Esophagus muscularis mucosa (tissue), 4 donors: Measurements from ENCODE around the gene DOCK3. TPM values are rescaled to one million over a fixed set of nuclear protein-coding genes. Genes with fewer than 3 reads are reported as not detected.

Source experiments
- DNase-seq: peaks from one replicate; pipeline ENCODE4 v3.0.0-alpha.2; 2017; ENCODE audit errors: extremely low spot score
- H3K27ac ChIP-seq, 4 donors: fragments of 200-600 bp; sonication (generic); replicated peaks in 1 of 4; 1 replicate in 3 of 4; 2 replicates in 1 of 4; pipeline ENCODE4 v1.5.1; 2016 to 2019; ENCODE audit warnings: mild to moderate bottlenecking in 1 of 4
- H3K27me3 ChIP-seq, 4 donors: fragments of 200-600 bp; sonication (generic); one replicate each; pipeline versions ENCODE4 v1.5.1 to v1.6.0; 2016 to 2019
- H3K36me3 ChIP-seq, 4 donors: fragments of 200-600 bp; sonication (generic); one replicate each; pipeline ENCODE4 v1.5.1; 2016 to 2019
- H3K4me1 ChIP-seq, 4 donors: fragments of 200-600 bp; sonication (generic); one replicate each; pipeline ENCODE4 v1.5.1; 2016 to 2019
- H3K4me3 ChIP-seq, 4 donors: fragments of 200-600 bp; sonication (generic); 1 replicate in 2 of 4; 2 replicates in 2 of 4; pipeline ENCODE4 v1.5.1; 2016 to 2019; ENCODE audit warnings: mild to moderate bottlenecking in 4 of 4, moderate library complexity in 1 of 4
- H3K9me3 ChIP-seq, 4 donors: fragments of 200-600 bp; sonication (generic); 1 replicate in 3 of 4; 2 replicates in 1 of 4; pipeline ENCODE4 v1.5.1; 2016 to 2019
- POLR2A ChIP-seq: fragments of 450-650 bp; IDR thresholded peaks from one replicate; pipeline ENCODE4 v1.6.1; 2017; ENCODE audit warnings: antibody characterized with exemption, moderate library complexity, mild to moderate bottlenecking, low read depth
- WGBS: methylation state at CpG from one replicate; pipeline ENCODE4 v1.1.5; 2018; 5-methylcytosine and 5-hydroxymethylcytosine counted together
- intact Hi-C: fragments of 100-400 bp; cut with DNase I; formaldehyde crosslinking; loops from one replicate; pipeline ENCODE4 v1.15.1; 2023
- small RNA-seq, 3 donors: library from RNA; depleted of rRNA; stranded (forward); fragments of <200 nt; gene quantifications; one replicate each; pipeline ENCODE3, GENCODE V24; 2016
- total RNA-seq, 4 donors: library from RNA; depleted of rRNA; stranded (reverse); fragments of >200 nt; gene quantifications; one replicate each; pipeline versions ENCODE4 v1.1.0 to v1.2.1, GENCODE V29; 2016

DOCK3 gene
- total RNA-seq, 4 donors from 2014 or later = 5.4 to 10.6 (median 7.2) TPM

GRCh38 chr3:51429138-51429537 is 754.4 kb downstream of the DOCK3 start:
- Histone ChIP-seq H3K9me3 (no peaks in the 10 kb centered on the region), H3K4me1 (no peaks in the 10 kb centered on the region), H3K27ac (no peak overlapping the region), H3K27me3 (no peaks in the 10 kb centered on the region), H3K4me3 (no peak overlapping the region), H3K36me3 (peaks cover 33 to 91% (median 70%) of the 10 kb centered on the region in 4 donors)
- no peak for DNase-seq
- TF ChIP-seq POLR2A = no peak
- WGBS = 93% methylated on average over 3 of the region's 3 CpGs
- intact Hi-C loops = no loop called here

Small RNA genes lying within 50 kb of the gene (small RNA-seq; reads per million reads assigned to genes)
- gene MIR4787 (0.08 to 1.0 (median 0.74) reads per million in 3 donors), gene PPIAP69 (0 reads per million in 3 donors)

Other genes with a start within 250 kb of the DOCK3 start
- gene CACNA2D2, start 171.3 kb upstream of the DOCK3 start, total RNA-seq = 1 to 10 TPM in 2 of 4 donors, under 1 TPM in 2; 0.84 to 2.8 (median 1.1) TPM
- gene C3orf18, start 107.2 kb upstream of the DOCK3 start, total RNA-seq = 10 to 100 TPM; 13.6 to 23.8 (median 18.9) TPM
- 10 to 100 TPM in 1 of 4 donors, 1 to 10 TPM in 3; 4.6 to 10.6 (median 6.3) TPM for gene HEMK1, start 105.4 kb upstream of the DOCK3 start, total RNA-seq
- 10 to 100 TPM in 1 of 4 donors, 1 to 10 TPM in 3; 1.7 to 26.7 (median 4.4) TPM for gene CISH, start 63.2 kb upstream of the DOCK3 start, total RNA-seq
- 10 to 100 TPM; 20.8 to 31.3 (median 27.2) TPM for gene MAPKAPK3, start 57.8 kb upstream of the DOCK3 start, total RNA-seq